Right lobe of liver (tissue), 6 donors: ENCODE results near the gene RICTOR. TPM values are rescaled to one million over a fixed set of nuclear protein-coding genes. Genes with fewer than 3 reads are reported as not detected.

Experiments used
- ATAC-seq, 4 donors: fragments of 200-7000 bp; cut with Tn5 transposase; one replicate each; pipeline ENCODE4 v1.9.1; 2020; ENCODE audit warnings: mild to moderate bottlenecking in 4 of 4, moderate library complexity in 4 of 4
- DNase-seq, 3 donors: peaks; one replicate each; pipeline ENCODE4 v3.0.0-alpha.2; 2020
- H3K27ac ChIP-seq, 3 donors: fragments of 200-600 bp; one replicate each; pipeline ENCODE4 v1.8.0; 2022
- H3K27me3 ChIP-seq, 2 donors: fragments of 200-600 bp; one replicate each; pipeline ENCODE4 v1.8.0; 2022
- H3K36me3 ChIP-seq, 4 donors: fragments of 200-600 bp; sonication (generic) in 1 of 4; one replicate each; pipeline versions ENCODE4 v1.5.1 to v1.8.0; 2017 to 2022; ENCODE audit warnings: control low read depth in 1 of 4
- H3K4me1 ChIP-seq, 4 donors: fragments of 200-600 bp; sonication (generic) in 1 of 4; one replicate each; pipeline versions ENCODE4 v1.5.1 to v1.8.0; 2017 to 2022; ENCODE audit warnings: control low read depth in 1 of 4
- H3K4me3 ChIP-seq, 3 donors: fragments of 200-600 bp; one replicate each; pipeline ENCODE4 v1.8.0; 2022
- H3K9me3 ChIP-seq, 4 donors: fragments of 200-600 bp; sonication (generic) in 1 of 4; one replicate each; pipeline versions ENCODE4 v1.5.1 to v1.8.0; 2017 to 2022; ENCODE audit warnings: control low read depth in 1 of 4
- POLR2A ChIP-seq: fragments of 450-650 bp; IDR thresholded peaks from one replicate; pipeline ENCODE4 v1.6.1; 2017; ENCODE audit warnings: antibody characterized with exemption, mild to moderate bottlenecking
- WGBS: methylation state at CpG from one replicate; pipeline ENCODE4 v1.1.6; 2018; ENCODE audit warnings: low coverage, low lambda C conversion rate; ENCODE audit not compliant: insufficient coverage; ENCODE audit errors: missing lambda C conversion rate; 5-methylcytosine and 5-hydroxymethylcytosine counted together
- intact Hi-C, 2 donors: fragments of 100-400 bp; cut with DNase I; formaldehyde crosslinking; loops; one replicate each; pipeline versions ENCODE4 v1.11.2 to v1.14.1; 2022
- total RNA-seq, 6 experiments: library from RNA; depleted of rRNA in 2 of 6; stranded (reverse); fragments of >200 nt in 2 of 6; fragmentation: NEBNext Ultra II Directional in 3 of 6; extraction: Animal tissue kit (Norgen Biotek cat#: 25700) in 3 of 6; gene quantifications; one replicate each; pipeline versions ENCODE4 v1.1.0 to v1.2.4, GENCODE V29; 2016 to 2023
- TF ChIP-seq, protein P1 (sequence below), 4 donors: fragments of 200-600 bp in 3 of 4; fragments of 450-650 bp in 1 of 4; IDR thresholded peaks; one replicate each; pipeline versions ENCODE4 v1.5.1 to v1.8.0; 2016 to 2022; ENCODE audit warnings: antibody characterized with exemption in 4 of 4, mild to moderate bottlenecking in 2 of 4
- donor health status: DM: no; HTN: yes; CAD: no.
- donor health status: DM: no; HTN: no; CAD: no.
- donor health status: DM: no; HTN: no; CAD: no.
- donor health status: DM: no; HTN: yes; CAD: no.
- donor health status: DM: no; HTN: yes; CAD: no.

Gene RICTOR
- total RNA-seq, 6 experiments from 2014 or later = 9.8 to 19.2 (median 14.6) TPM

DNA sequence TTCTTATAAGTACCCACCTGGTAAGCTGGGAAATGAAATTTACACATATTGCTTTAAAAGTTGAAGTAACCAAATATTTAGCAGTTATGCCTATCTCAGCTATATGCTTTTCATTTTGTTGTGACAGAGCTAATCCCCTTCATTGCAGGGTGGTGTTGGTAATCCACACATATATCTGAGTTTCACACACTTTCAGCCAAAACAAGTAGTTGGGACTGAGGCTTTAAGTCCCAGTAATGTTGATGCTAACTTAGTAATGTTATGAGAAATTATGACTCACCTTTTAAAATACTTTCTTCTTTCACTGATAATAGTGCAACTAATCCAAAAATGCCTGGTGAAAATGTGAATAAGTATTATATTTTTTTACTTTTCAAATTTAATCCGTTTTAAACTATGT is 19.2 kb upstream of the RICTOR start:
- Histone ChIP-seq H3K36me3 (no peaks in the 10 kb centered on the region), H3K27ac (no peak overlapping the region), H3K9me3 (no peaks in the 10 kb centered on the region), H3K27me3 (no peaks in the 10 kb centered on the region), H3K4me3 (no peak overlapping the region), H3K4me1 (no peaks in the 10 kb centered on the region)
- ATAC-seq (no peak), DNase-seq (no peak)
- intact Hi-C loops = no loop called here
- WGBS = 42% methylated on average over 1 of the region's 1 CpG
- TF ChIP-seq, protein P1, sequence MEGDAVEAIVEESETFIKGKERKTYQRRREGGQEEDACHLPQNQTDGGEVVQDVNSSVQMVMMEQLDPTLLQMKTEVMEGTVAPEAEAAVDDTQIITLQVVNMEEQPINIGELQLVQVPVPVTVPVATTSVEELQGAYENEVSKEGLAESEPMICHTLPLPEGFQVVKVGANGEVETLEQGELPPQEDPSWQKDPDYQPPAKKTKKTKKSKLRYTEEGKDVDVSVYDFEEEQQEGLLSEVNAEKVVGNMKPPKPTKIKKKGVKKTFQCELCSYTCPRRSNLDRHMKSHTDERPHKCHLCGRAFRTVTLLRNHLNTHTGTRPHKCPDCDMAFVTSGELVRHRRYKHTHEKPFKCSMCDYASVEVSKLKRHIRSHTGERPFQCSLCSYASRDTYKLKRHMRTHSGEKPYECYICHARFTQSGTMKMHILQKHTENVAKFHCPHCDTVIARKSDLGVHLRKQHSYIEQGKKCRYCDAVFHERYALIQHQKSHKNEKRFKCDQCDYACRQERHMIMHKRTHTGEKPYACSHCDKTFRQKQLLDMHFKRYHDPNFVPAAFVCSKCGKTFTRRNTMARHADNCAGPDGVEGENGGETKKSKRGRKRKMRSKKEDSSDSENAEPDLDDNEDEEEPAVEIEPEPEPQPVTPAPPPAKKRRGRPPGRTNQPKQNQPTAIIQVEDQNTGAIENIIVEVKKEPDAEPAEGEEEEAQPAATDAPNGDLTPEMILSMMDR (IDR thresholded peaks at IDR 0.05) = no peak
- TF ChIP-seq POLR2A = no peak

DNA sequence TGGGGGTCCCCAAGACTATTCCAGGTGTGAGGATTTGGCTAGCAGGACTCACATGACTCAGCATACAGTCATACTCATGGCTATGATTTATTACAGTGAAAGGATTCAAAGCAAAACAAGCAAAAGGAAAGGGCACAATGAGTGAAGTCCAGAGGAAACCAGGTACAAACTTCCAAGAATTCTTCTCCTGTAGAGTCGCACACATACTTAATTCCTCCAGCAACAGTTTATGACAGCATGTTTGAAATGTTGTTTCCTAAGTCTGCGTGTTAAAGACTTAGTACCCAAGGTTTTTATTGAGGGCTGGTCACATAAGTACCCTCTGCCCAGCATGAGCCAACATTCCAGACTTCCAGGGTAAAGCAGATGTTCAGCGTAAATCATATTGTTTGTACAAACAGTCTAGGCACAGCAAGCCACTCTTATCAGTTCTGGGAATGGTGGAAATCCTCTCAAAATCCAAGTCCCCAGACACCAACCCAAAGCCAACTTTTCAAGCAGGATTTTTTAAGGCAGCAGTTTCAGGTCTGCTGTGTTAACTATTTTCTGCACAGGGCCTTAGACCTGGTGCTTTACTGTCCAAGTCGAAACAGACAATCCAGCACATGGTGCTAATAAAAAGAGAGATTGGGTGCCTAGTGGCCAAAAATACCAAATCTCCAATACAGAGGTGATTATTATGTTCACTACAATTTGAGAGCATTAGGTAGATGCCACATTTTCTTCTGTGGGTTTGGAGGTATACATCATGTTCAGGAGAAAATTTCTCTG is 18.6 kb upstream of the RICTOR start:
- 67% methylated on average over 4 of the region's 4 CpGs for WGBS
- Histone ChIP-seq H3K9me3 (no peaks in the 10 kb centered on the region), H3K4me3 (no peak overlapping the region), H3K27ac (no peak overlapping the region), H3K27me3 (no peaks in the 10 kb centered on the region), H3K36me3 (no peaks in the 10 kb centered on the region), H3K4me1 (no peaks in the 10 kb centered on the region)
- intact Hi-C loops = no loop called here
- TF ChIP-seq, protein P1 (IDR thresholded peaks at IDR 0.05) = no peak
- no peak for TF ChIP-seq POLR2A
- no peak for DNase-seq
- no peak for ATAC-seq

DNA sequence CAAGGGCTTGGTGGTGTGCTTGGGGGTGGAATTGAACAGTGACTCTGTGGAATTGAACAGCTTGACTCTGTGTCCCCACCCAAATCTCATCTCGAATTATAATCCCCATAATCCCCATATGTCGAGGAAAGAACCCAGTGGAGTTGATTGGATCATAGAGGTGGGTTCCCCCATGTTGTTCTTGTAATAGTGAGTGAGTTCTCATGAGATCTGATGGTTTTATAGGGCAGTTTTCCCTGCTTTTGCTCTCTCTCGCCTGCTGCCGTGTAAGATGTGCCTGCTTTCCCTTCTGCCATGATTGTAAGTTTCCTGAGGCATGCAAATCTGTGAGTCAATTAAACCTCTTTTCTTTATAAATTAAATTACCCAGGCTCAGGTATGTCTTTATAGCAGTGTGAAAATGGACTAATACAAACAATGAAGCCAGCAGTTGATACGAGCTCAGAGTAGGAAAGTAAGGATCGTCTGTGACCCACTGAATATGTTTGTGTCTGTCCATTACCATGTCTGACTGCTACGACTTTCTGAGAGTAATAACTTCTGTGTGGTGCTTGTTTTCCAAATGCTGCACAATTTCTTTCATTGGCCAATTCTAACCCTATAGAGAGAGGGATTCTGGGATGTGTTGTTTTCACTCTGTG is 17.9 kb upstream of the RICTOR start:
- Histone ChIP-seq H3K4me1 (no peaks in the 10 kb centered on the region), H3K4me3 (no peak overlapping the region), H3K9me3 (no peaks in the 10 kb centered on the region), H3K27me3 (no peaks in the 10 kb centered on the region), H3K36me3 (no peaks in the 10 kb centered on the region), H3K27ac (no peak overlapping the region)
- 47% methylated on average over 7 of the region's 7 CpGs for WGBS
- intact Hi-C loops = no loop called here
- no peak for TF ChIP-seq POLR2A
- TF ChIP-seq, protein P1 (IDR thresholded peaks at IDR 0.05) = no peak
- DNase-seq (no peak), ATAC-seq (no peak)

DNA sequence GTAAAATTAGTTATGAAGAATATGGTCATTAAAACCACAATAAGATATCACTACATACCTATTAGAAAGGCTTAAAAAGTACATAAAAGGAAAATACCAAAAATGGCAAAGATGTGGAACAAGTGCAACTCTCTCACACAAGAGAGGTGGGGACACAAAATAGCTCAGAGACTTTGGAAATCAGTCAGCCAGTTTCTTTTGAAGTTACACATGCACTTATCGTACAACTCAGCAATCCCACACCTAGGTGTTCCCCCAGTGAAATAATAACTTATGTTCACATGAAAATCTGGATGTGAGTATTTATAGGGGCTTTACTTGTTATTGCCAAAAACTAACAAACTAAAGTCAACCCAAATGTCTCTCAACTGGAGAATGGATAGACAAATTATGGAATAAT is 9.8 kb upstream of the RICTOR start:
- Histone ChIP-seq H3K9me3 (no peaks in the 10 kb centered on the region), H3K36me3 (no peaks in the 10 kb centered on the region), H3K4me3 (no peak overlapping the region), H3K27ac (no peak overlapping the region), H3K4me1 (peaks cover 0 to 3% (median 0%) of the 10 kb centered on the region in 4 donors), H3K27me3 (no peaks in the 10 kb centered on the region)
- no peak for TF ChIP-seq POLR2A
- TF ChIP-seq, protein P1 (IDR thresholded peaks at IDR 0.05) = no peak
- no peak for DNase-seq
- intact Hi-C loops = no loop called here
- WGBS = 92% methylated on average over 1 of the region's 1 CpG
- ATAC-seq = no peak
